ENCODE measurements around the gene TRMT2A. TPM values are rescaled to one million over a fixed set of nuclear protein-coding genes. Genes with fewer than 3 reads are reported as not detected.

Gene TRMT2A
- total and polyA plus RNA-seq, 2 of the 8 experiments (the other 6 are each of a cell fraction or from before 2014, with no cell fraction given) = 44.9 to 50.3 TPM

DNA sequence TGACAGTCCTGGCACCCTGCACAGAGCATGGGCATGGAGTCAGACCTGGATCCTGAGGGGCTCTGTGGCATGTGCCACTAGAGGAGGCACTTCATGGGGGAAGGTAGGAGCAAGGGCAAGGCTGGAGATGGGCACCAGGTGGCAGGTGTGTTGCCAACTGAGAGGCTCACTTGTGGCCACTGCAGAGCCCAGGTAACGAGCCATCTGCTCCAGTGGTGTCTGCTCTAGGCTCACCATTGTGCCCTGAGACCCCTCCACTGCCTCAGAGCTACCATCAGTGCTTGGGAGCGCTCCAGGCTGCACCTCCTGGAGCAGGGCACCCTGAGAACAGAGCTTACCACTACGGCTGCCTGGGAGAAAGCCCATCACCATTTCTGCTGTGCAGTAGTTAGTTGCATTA, 13.3 kb upstream of the TRMT2A start:
- peaks cover 0 to 8% of the 10 kb centered on the region in 2 experiments; a peak in 1 of 4 replicates for H3K79me2 ChIP-seq (ENCODE audit: control insufficient read depth in 1 of 2, insufficient read depth in 2 of 2, low read length in 2 of 2)
- peak overlapping the region; percentile 58 to 67; a peak in 3 of 4 replicates for H3K4me2 ChIP-seq (ENCODE audit: insufficient read depth in 1 of 2, low read depth in 2 of 2, low read length in 2 of 2)
- peaks cover 15 to 28% (median 18%) of the 10 kb centered on the region in 4 experiments; a peak in 7 of 8 replicates for H3K36me3 ChIP-seq (ENCODE audit: control insufficient read depth in 2 of 4, insufficient read depth in 4 of 4, low read length in 3 of 4)
- H3K27me3 ChIP-seq (replicated peaks in 1 of 4; ENCODE audit: control insufficient read depth in 3 of 4, extremely low read depth in 1 of 4, insufficient read depth in 3 of 4, low read length in 3 of 4) = no peaks in the 10 kb centered on the region; a peak in 2 of 7 replicates
- no peak overlapping the region for H2BK20ac ChIP-seq (ENCODE audit: low read length)
- H2AFZ ChIP-seq (ENCODE audit: low read length) = no peak overlapping the region
- WGBS, 2 experiments (ENCODE audit: extremely low coverage in 1 of 2, insufficient coverage in 1 of 2, insufficient read length in 1 of 2, insufficient replicate concordance in 2 of 2, low coverage in 1 of 2, low lambda C conversion rate in 2 of 2, missing lambda C conversion rate in 1 of 2) = 86% methylated on average over 3 of the region's 3 CpGs; no CpG with 5 or more reads in 1 of the 2 experiments
- H3K4ac ChIP-seq (replicated peaks; ENCODE audit: insufficient read length, low read depth, low read length) = no peak overlapping the region
- no peak overlapping the region for H3K9ac ChIP-seq (replicated peaks in 1 of 4; ENCODE audit: extremely low read depth in 1 of 4, low read depth in 3 of 4, low read length in 3 of 4)
- H3K56ac ChIP-seq (replicated peaks; ENCODE audit: insufficient read length, low read depth, low read length) = no peak overlapping the region
- no peak overlapping the region for H4K5ac ChIP-seq (ENCODE audit: insufficient read length, low read depth, low read length)
- peaks cover 7% of the 10 kb centered on the region; the same call in 1 of the 2 replicates for H3K23me2 ChIP-seq (ENCODE audit: low read depth, low read length)
- no peak overlapping the region for H3K14ac ChIP-seq (ENCODE audit: insufficient read length)
- FAIRE-seq (no peak), DNase-seq (ENCODE audit: low read depth in 1 of 2, low spot score in 2 of 2) (no peak)
- H2BK120ac ChIP-seq (replicated peaks; ENCODE audit: low read depth, low read length) = no peak overlapping the region
- H3K18ac ChIP-seq (ENCODE audit: extremely low read depth, low read length) = no peak overlapping the region
- H3K9me3 ChIP-seq (ENCODE audit: insufficient read depth in 2 of 2, low read depth in 1 of 2, low read length in 1 of 2) = no peaks in the 10 kb centered on the region
- H3K27ac ChIP-seq (ENCODE audit: low read depth, low read length) = no peak overlapping the region
- H2AK5ac ChIP-seq (ENCODE audit: low read depth, low read length) = peak overlapping the region; percentile 33; the same call in 1 of the 2 replicates
- peaks cover 15 to 32% of the 10 kb centered on the region in 2 experiments for H4K20me1 ChIP-seq (replicated peaks in 1 of 2; ENCODE audit: control insufficient read depth in 1 of 2, insufficient read depth in 2 of 2, low read length in 2 of 2)
- H3K4me1 ChIP-seq (replicated peaks in 1 of 4; ENCODE audit: control insufficient read depth in 3 of 4, insufficient read depth in 4 of 4, low read length in 3 of 4) = peaks cover 0 to 12% (median 7%) of the 10 kb centered on the region in 4 experiments; a peak in 4 of 7 replicates
- H3K23ac ChIP-seq (ENCODE audit: insufficient read length) = no peak overlapping the region
- no peak overlapping the region for H4K91ac ChIP-seq (replicated peaks; ENCODE audit: insufficient read length, low read length)
- ChIA-PET CTCF (ENCODE audit: partially characterized antibody) (interaction anchor here (1.0 to 2.6 kb wide), 9 partner anchors 9 to 165 kb away, joined by 3 to 18 read pairs (median 6); partner anchors contain the start of genes RANBP1 and TRMT2A), POLR2A (ENCODE audit: partially characterized antibody) (interaction anchor here (0.6 to 8.3 kb wide), 11 partner anchors 8 to 154 kb away, joined by 3 to 223 read pairs (median 8); partner anchors contain the start of genes RANBP1 and TRMT2A)
- H3K79me1 ChIP-seq (ENCODE audit: low read depth, low read length) = peaks cover 3% of the 10 kb centered on the region
- H2BK12ac ChIP-seq (ENCODE audit: low read depth, low read length) = peak overlapping the region; percentile 43; the same call in 1 of the 2 replicates
- no peak overlapping the region; the same call in 1 of the 2 replicates for H4K8ac ChIP-seq (ENCODE audit: extremely low read depth, insufficient read depth, low read length)
- H2BK5ac ChIP-seq (ENCODE audit: low read depth, low read length) = peak overlapping the region; percentile 40; the same call in 1 of the 2 replicates
- peak overlapping the region in 1 of 4 experiments; percentile 76; a peak in 2 of 8 replicates for H3K4me3 ChIP-seq (ENCODE audit: extremely low read depth in 1 of 4, insufficient read depth in 2 of 4, low read depth in 3 of 4, low read length in 4 of 4)
- peak overlapping the region; percentile 84 for H2BK15ac ChIP-seq (ENCODE audit: low read length)
- TF ChIP-seq ZNF274 (IDR thresholded peaks at IDR 0.05; ENCODE audit: borderline replicate concordance, extremely low read depth, low read length) (no peak), POLR2A (IDR thresholded peaks at IDR 0.05; ENCODE audit: control extremely low read depth in 1 of 2, low read depth in 2 of 2, low read length in 2 of 2) (no peak), FOSL1 (IDR thresholded peaks at IDR 0.05; ENCODE audit: insufficient read depth, low read depth, low read length) (no peak), SP1 (IDR thresholded peaks at IDR 0.05; ENCODE audit: low read depth, low read length) (no peak), TAF7 (optimal IDR thresholded peaks at IDR 0.05; ENCODE audit: borderline replicate concordance, low read depth, low read length) (no peak), SAP30 (IDR thresholded peaks at IDR 0.05; ENCODE audit: insufficient read depth, insufficient replicate concordance, low read length) (no peak), NANOG (IDR thresholded peaks at IDR 0.05; ENCODE audit: insufficient read depth, low read depth, low read length, poor library complexity, severe bottlenecking) (no peak), RBBP5 (IDR thresholded peaks at IDR 0.05; ENCODE audit: borderline replicate concordance, low read depth, low read length) (no peak), YY1 (IDR thresholded peaks at IDR 0.05; ENCODE audit: low read depth, low read length) (no peak), KDM4A (IDR thresholded peaks at IDR 0.05; ENCODE audit: low read depth, low read length, severe bottlenecking) (no peak), RFX5 (IDR thresholded peaks at IDR 0.05; ENCODE audit: borderline replicate concordance, low read depth, low read length) (no peak), CBX5 (IDR thresholded peaks at IDR 0.05; ENCODE audit: low read depth, low read length) (no peak), HDAC2 (IDR thresholded peaks at IDR 0.05; ENCODE audit: borderline replicate concordance in 1 of 2, low read depth in 2 of 2, low read length in 2 of 2) (no peak)
